HG03571 (cell line): ENCODE measurements around the gene SIN3B.

Experiments
- ATAC-seq: cut with Tn5 transposase; IDR thresholded peaks from one replicate; pipeline ENCODE4 v1.9.1; 2021; ENCODE audit not compliant: unreplicated experiment

SIN3B gene

GRCh38 chr19:16901491-16902175 lies 72.4 kb downstream of the SIN3B start:
- ATAC-seq: no peak

- ATAC-seq: no peak
Measured at GRCh38 chr19:16902545-16902944, 73.3 kb downstream of the SIN3B start.

GRCh38 chr19:16903347-16903746 lies 74.1 kb downstream of the SIN3B start:
- ATAC-seq: no peak

GRCh38 chr19:16904599-16904998 lies 75.4 kb downstream of the SIN3B start:
- ATAC-seq: no peak

GRCh38 chr19:16908759-16909158 lies 79.6 kb downstream of the SIN3B start:
- no peak for ATAC-seq

GRCh38 chr19:16911046-16911445 lies 81.8 kb downstream of the SIN3B start:
- no peak for ATAC-seq

GRCh38 chr19:16912780-16913179 lies 83.6 kb downstream of the SIN3B start:
- no peak for ATAC-seq

- no peak for ATAC-seq
Measured at GRCh38 chr19:16914421-16914820, 85.2 kb downstream of the SIN3B start.

GRCh38 chr19:16915135-16915534 lies 85.9 kb downstream of the SIN3B start:
- ATAC-seq: no peak

GRCh38 chr19:16915734-16916133 lies 86.5 kb downstream of the SIN3B start:
- no peak for ATAC-seq

- no peak for ATAC-seq
Measured at GRCh38 chr19:16917401-16917800, 88.2 kb downstream of the SIN3B start.

GRCh38 chr19:16919496-16919895 lies 90.3 kb downstream of the SIN3B start:
- no peak for ATAC-seq

GRCh38 chr19:16920816-16921529 lies 91.8 kb downstream of the SIN3B start:
- ATAC-seq: no peak

GRCh38 chr19:16921766-16922591 lies 92.8 kb downstream of the SIN3B start:
- no peak for ATAC-seq

- no peak for ATAC-seq
Measured at GRCh38 chr19:16922592-16922934, 93.4 kb downstream of the SIN3B start.

GRCh38 chr19:16922949-16923348 lies 93.8 kb downstream of the SIN3B start:
- ATAC-seq: no peak

- no peak for ATAC-seq
Measured at GRCh38 chr19:16927883-16928282, 98.7 kb downstream of the SIN3B start.

GRCh38 chr19:16928351-16928750 lies 99.2 kb downstream of the SIN3B start:
- no peak for ATAC-seq

- ATAC-seq: no peak
Measured at GRCh38 chr19:16928916-16929315, 99.7 kb downstream of the SIN3B start.
